Ovary (tissue), 3 donors: ENCODE data around the gene ARHGEF28.

Experiments
- CTCF ChIP-seq, 3 donors: fragments of 450-650 bp in 2 of 3; fragments of 200-600 bp in 1 of 3; IDR thresholded peaks; one replicate each; pipeline versions ENCODE4 v1.5.1 to v1.8.0; 2016 to 2022; ENCODE audit warnings: antibody characterized with exemption in 3 of 3, mild to moderate bottlenecking in 1 of 3
- EP300 ChIP-seq: sonication (generic); formaldehyde crosslinking; IDR thresholded peaks from one replicate; pipeline ENCODE4 v1.6.1; 2017; ENCODE audit warnings: antibody characterized with exemption
- POLR2A ChIP-seq: fragments of 450-650 bp; IDR thresholded peaks from one replicate; pipeline ENCODE4 v1.6.1; 2017; ENCODE audit warnings: antibody characterized with exemption, mild to moderate bottlenecking, moderate library complexity
- donor health status: DM: no; HTN: no; CAD: no.

GRCh38 chr5:73625372-73625943, 538 bp upstream of the ARHGEF28 start:
- TF ChIP-seq CTCF (IDR thresholded peaks at IDR 0.05) (no peak), EP300 (no peak), POLR2A (no peak)
